Endothelial cell (in vitro differentiated cells): ENCODE measurements around the gene NPIPB2. TPM values are rescaled to one million over a fixed set of nuclear protein-coding genes. Genes with fewer than 3 reads are reported as not detected.

Experiments
- DNase-seq: peaks from one replicate; pipeline ENCODE4 v3.0.0; 2021; ENCODE audit warnings: low spot score
- H3K27ac Mint-ChIP-seq: one replicate; pipeline ENCODE4 v1.8.0; 2021; ENCODE audit warnings: mixed read lengths, inconsistent platforms; ENCODE audit not compliant: unreplicated experiment
- H3K27me3 Mint-ChIP-seq: one replicate; pipeline ENCODE4 v1.8.0; 2021; ENCODE audit warnings: mild to moderate bottlenecking, moderate library complexity, mixed read lengths, inconsistent platforms; ENCODE audit not compliant: unreplicated experiment
- H3K36me3 Mint-ChIP-seq: one replicate; pipeline ENCODE4 v1.8.0; 2021; ENCODE audit warnings: mild to moderate bottlenecking, low read depth, mixed read lengths, inconsistent platforms; ENCODE audit not compliant: unreplicated experiment
- H3K4me1 Mint-ChIP-seq: one replicate; pipeline ENCODE4 v1.8.0; 2021; ENCODE audit warnings: mild to moderate bottlenecking, mixed read lengths, inconsistent platforms; ENCODE audit not compliant: unreplicated experiment
- H3K4me3 Mint-ChIP-seq: one replicate; pipeline ENCODE4 v1.8.0; 2021; ENCODE audit warnings: mild to moderate bottlenecking, mixed read lengths, inconsistent platforms; ENCODE audit not compliant: unreplicated experiment
- H3K9me3 Mint-ChIP-seq: one replicate; pipeline ENCODE4 v1.8.0; 2021; ENCODE audit warnings: mixed read lengths, inconsistent platforms; ENCODE audit not compliant: unreplicated experiment
- total RNA-seq: library from RNA; stranded (reverse); fragmentation: NEBNext Ultra II Directional; extraction: Animal tissue kit (Norgen Biotek cat#: 25700); gene quantifications from one replicate; pipeline ENCODE4 v1.2.1, GENCODE V29; 2021; ENCODE audit not compliant: unreplicated experiment
- TF ChIP-seq, protein P1 (sequence below): fragments of 200-600 bp; sonication (generic); IDR thresholded peaks from one replicate; pipeline ENCODE4 v1.5.0; 2021; ENCODE audit warnings: antibody characterized with exemption; ENCODE audit not compliant: unreplicated experiment

Gene NPIPB2
- total RNA-seq, 1 donor from 2014 or later: 4.4 TPM

DNA sequence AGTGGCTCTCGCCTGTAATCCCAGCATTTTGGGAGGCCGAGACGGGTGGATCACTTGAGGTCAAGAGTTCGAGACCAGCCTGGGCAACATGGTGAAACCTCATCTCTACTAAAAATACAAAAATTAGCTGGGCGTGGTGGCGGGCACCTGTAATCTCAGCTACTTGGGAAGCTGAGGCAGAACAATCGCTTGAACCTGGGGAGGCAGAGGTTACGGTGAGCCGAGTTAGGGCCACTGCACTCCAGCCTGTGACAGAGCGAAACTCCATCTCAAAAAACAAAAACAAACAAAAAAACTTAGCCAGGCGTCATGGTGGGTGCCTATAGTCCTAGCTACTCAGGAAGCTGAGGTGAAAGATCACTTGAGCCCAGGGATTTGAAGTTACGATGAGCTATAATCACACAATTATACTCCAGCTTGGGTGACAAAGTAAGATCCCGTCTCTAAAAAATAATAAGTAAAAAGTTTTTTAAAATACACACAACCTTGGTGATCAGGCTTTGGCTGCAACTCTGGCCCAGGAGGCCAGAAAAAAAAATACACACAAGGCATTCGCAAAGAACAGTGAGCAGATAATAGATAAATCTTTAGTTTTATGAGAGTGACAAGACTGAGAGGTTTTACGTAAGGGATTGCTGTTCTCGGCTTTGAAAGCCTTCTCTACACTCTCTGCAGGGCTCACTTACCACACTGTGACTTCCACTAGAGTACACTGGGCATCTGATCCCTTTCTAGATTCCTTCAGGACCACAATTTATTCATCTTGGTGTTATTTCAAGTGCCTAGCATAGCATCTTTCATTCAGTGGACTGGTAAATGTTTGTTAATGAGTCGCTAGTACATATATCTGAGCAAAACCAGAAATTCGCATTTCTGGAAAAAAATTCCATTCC, 31.9 kb downstream of the NPIPB2 start:
- Mint-ChIP-seq H3K27me3 (peaks cover 5% of the 10 kb centered on the region), H3K36me3 (no peaks in the 10 kb centered on the region), H3K9me3 (no peaks in the 10 kb centered on the region), H3K27ac (no peak overlapping the region), H3K4me1 (peaks cover 18% of the 10 kb centered on the region), H3K4me3 (no peak overlapping the region)
- DNase-seq: no peak
- TF ChIP-seq, protein P1, sequence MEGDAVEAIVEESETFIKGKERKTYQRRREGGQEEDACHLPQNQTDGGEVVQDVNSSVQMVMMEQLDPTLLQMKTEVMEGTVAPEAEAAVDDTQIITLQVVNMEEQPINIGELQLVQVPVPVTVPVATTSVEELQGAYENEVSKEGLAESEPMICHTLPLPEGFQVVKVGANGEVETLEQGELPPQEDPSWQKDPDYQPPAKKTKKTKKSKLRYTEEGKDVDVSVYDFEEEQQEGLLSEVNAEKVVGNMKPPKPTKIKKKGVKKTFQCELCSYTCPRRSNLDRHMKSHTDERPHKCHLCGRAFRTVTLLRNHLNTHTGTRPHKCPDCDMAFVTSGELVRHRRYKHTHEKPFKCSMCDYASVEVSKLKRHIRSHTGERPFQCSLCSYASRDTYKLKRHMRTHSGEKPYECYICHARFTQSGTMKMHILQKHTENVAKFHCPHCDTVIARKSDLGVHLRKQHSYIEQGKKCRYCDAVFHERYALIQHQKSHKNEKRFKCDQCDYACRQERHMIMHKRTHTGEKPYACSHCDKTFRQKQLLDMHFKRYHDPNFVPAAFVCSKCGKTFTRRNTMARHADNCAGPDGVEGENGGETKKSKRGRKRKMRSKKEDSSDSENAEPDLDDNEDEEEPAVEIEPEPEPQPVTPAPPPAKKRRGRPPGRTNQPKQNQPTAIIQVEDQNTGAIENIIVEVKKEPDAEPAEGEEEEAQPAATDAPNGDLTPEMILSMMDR: no peak

- TF ChIP-seq, protein P1: no peak
- H3K9me3 Mint-ChIP-seq: no peaks in the 10 kb centered on the region
Measured at GRCh38 chr16:11907160-11907970, 34.5 kb downstream of the NPIPB2 start.

DNA sequence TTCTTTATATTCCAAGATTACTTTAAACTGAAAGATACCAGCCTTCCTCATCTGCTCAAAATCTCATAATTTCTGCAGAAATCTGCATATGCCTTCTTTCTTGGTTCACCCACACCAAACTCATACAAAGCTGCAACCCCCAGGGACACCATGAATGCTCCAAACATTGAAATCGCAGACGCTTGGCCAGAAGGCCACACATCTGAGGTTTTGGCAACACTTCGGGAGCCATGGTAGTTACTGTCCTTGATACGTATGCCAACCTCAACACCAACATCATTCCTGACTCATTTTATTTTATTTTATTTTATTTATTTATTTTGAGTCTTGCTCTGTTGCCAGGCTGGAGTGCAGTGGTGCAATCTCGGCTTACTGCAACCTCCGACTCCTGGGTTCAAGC, 37.9 kb downstream of the NPIPB2 start:
- TF ChIP-seq, protein P1: no peak
- no peak overlapping the region for H3K27ac Mint-ChIP-seq
- peaks cover 3% of the 10 kb centered on the region for H3K4me1 Mint-ChIP-seq
- no peaks in the 10 kb centered on the region for H3K36me3 Mint-ChIP-seq
- no peak for DNase-seq
- no peaks in the 10 kb centered on the region for H3K9me3 Mint-ChIP-seq
- H3K27me3 Mint-ChIP-seq: peaks cover 2% of the 10 kb centered on the region
- no peak overlapping the region for H3K4me3 Mint-ChIP-seq

More at GRCh38 chr16:11907160-11907970, 34.5 kb downstream of the NPIPB2 start:
- no peak overlapping the region for H3K27ac Mint-ChIP-seq
- H3K4me3 Mint-ChIP-seq: no peak overlapping the region
- no peaks in the 10 kb centered on the region for H3K27me3 Mint-ChIP-seq
- no peak for DNase-seq
- no peaks in the 10 kb centered on the region for H3K4me1 Mint-ChIP-seq
- no peaks in the 10 kb centered on the region for H3K36me3 Mint-ChIP-seq

GRCh38 chr16:11901091-11901490, 40.8 kb downstream of the NPIPB2 start:
- Mint-ChIP-seq H3K4me3 (no peak overlapping the region), H3K27me3 (peaks cover 2% of the 10 kb centered on the region), H3K4me1 (peaks cover 6% of the 10 kb centered on the region), H3K36me3 (no peaks in the 10 kb centered on the region), H3K9me3 (no peaks in the 10 kb centered on the region), H3K27ac (no peak overlapping the region)
- DNase-seq: no peak
- TF ChIP-seq, protein P1: no peak
